HepG2 (cell line): ENCODE results near the gene RAB3D. TPM values are rescaled to one million over a fixed set of nuclear protein-coding genes. Genes with fewer than 3 reads are reported as not detected.

Experiments
- BCLAF1 ChIP-seq: fragments of 450-650 bp; IDR thresholded peaks from 2 replicates; pipeline ENCODE4 v1.6.1; 2017; ENCODE audit warnings: mild to moderate bottlenecking
- FOSL2 ChIP-seq: sonication (generic); formaldehyde crosslinking; IDR thresholded peaks from 2 replicates; pipeline ENCODE4 v1.4.0; 2020; ENCODE audit warnings: missing genetic modification reagents
- GFI1 ChIP-seq: sonication (generic); formaldehyde crosslinking; IDR thresholded peaks from 2 replicates; pipeline ENCODE4 v1.5.0; 2020; ENCODE audit warnings: missing genetic modification reagents, mild to moderate bottlenecking, borderline replicate concordance
- HDAC6 ChIP-seq: fragments of 200-600 bp; sonication (generic); IDR thresholded peaks from 2 replicates; pipeline ENCODE4 v1.7.0; 2017; ENCODE audit warnings: mild to moderate bottlenecking, antibody characterized with exemption, low read length, low read depth
- HNRNPL ChIP-seq: fragments of 200-400 bp; formaldehyde crosslinking; IDR thresholded peaks from 2 replicates; pipeline ENCODE4 v1.6.1; 2017; ENCODE audit warnings: mild to moderate bottlenecking, low read depth, low read length
- KLF15 ChIP-seq: sonication (generic); formaldehyde crosslinking; IDR thresholded peaks from 2 replicates; pipeline ENCODE4 v1.8.1; 2023; ENCODE audit warnings: borderline replicate concordance, mild to moderate bottlenecking, inconsistent platforms, missing genetic modification reagents, mixed read lengths
- NFYC ChIP-seq: IDR thresholded peaks from 2 replicates; pipeline ENCODE4 v1.6.1; 2016; ENCODE audit warnings: missing genetic modification reagents, missing compliant biosample characterization
- PREB ChIP-seq: sonication (generic); formaldehyde crosslinking; IDR thresholded peaks from 2 replicates; pipeline ENCODE4 v1.4.0; 2020; ENCODE audit warnings: missing genetic modification reagents
- SALL1 ChIP-seq: sonication (generic); formaldehyde crosslinking; IDR thresholded peaks from 2 replicates; pipeline ENCODE4 v1.8.0; 2022; ENCODE audit warnings: mild to moderate bottlenecking, missing genetic modification reagents
- TBX2 ChIP-seq: sonication (generic); formaldehyde crosslinking; IDR thresholded peaks from 2 replicates; pipeline ENCODE4 v1.5.0; 2020; ENCODE audit warnings: missing genetic modification reagents, mild to moderate bottlenecking, borderline replicate concordance
- TFDP1 ChIP-seq: IDR thresholded peaks from 2 replicates; pipeline ENCODE4 v1.6.1; 2016; ENCODE audit warnings: missing compliant biosample characterization, missing genetic modification reagents, borderline replicate concordance
- ZBTB37 ChIP-seq: sonication (generic); formaldehyde crosslinking; IDR thresholded peaks from 2 replicates; pipeline ENCODE4 v1.4.0; 2020; ENCODE audit warnings: mild to moderate bottlenecking, missing genetic modification reagents
- ZBTB44 ChIP-seq: sonication (generic); formaldehyde crosslinking; IDR thresholded peaks from 2 replicates; pipeline ENCODE4 v1.4.0; 2020; ENCODE audit warnings: missing genetic modification reagents
- ZC3H4 ChIP-seq: sonication (generic); formaldehyde crosslinking; IDR thresholded peaks from 2 replicates; pipeline ENCODE4 v1.4.0; 2020; ENCODE audit warnings: missing genetic modification reagents, borderline replicate concordance
- ZMYM3 ChIP-seq: sonication (generic); formaldehyde crosslinking; IDR thresholded peaks from 2 replicates; pipeline ENCODE4 v1.5.1; 2020; ENCODE audit warnings: mild to moderate bottlenecking, missing genetic modification reagents
- ZMYM4 ChIP-seq: sonication (generic); formaldehyde crosslinking; IDR thresholded peaks from 2 replicates; pipeline ENCODE4 v1.8.1; 2023; ENCODE audit warnings: mild to moderate bottlenecking, missing genetic modification reagents
- ZNF30 ChIP-seq: sonication (generic); formaldehyde crosslinking; IDR thresholded peaks from 2 replicates; pipeline ENCODE4 v1.5.0; 2020; ENCODE audit warnings: mild to moderate bottlenecking, missing genetic modification reagents
- ZNF562 ChIP-seq: sonication (generic); formaldehyde crosslinking; IDR thresholded peaks from 2 replicates; pipeline ENCODE4 v1.8.0; 2022; ENCODE audit warnings: missing genetic modification reagents, borderline replicate concordance
- ZNF766 ChIP-seq: sonication (generic); formaldehyde crosslinking; IDR thresholded peaks from 2 replicates; pipeline ENCODE4 v1.5.0; 2020; ENCODE audit warnings: missing genetic modification reagents, borderline replicate concordance
- ZNF768 ChIP-seq: sonication (generic); formaldehyde crosslinking; IDR thresholded peaks from 2 replicates; pipeline ENCODE4 v1.4.0; 2020; ENCODE audit warnings: missing genetic modification reagents
- polyA plus RNA-seq, 8 experiments: library from polyadenylated mRNA; depleted of rRNA in 3 of 8; stranded (reverse) in 7 of 8; unstranded in 1 of 8; fragments of >200 nt; fragmentation: Illumina TruSeq in 4 of 8; extraction: Trizol in 4 of 8; gene quantifications; 2 replicates each; pipeline versions ENCODE4 v1.2.1 to v1.2.3, GENCODE V29; 2011 to 2016; ENCODE audit warnings: low read depth in 4 of 8, missing spikeins in 1 of 8, mixed read lengths in 1 of 8; ENCODE audit not compliant: insufficient read depth in 1 of 8
- total RNA-seq, 5 experiments: library from RNA; depleted of rRNA; stranded (reverse); fragments of >200 nt; fragmentation: Illumina TruSeq; extraction: Trizol; gene quantifications; 2 replicates each; pipeline ENCODE4 v1.2.3, GENCODE V29; 2016; ENCODE audit warnings: low read depth in 1 of 5

The RAB3D gene
- total and polyA plus RNA-seq, 2 of the 13 experiments (the other 11 are each of a cell fraction or from before 2014, with no cell fraction given): 2.0 to 16.1 TPM

- TF ChIP-seq PREB (CRISPR knock-in tag) (no peak), NFYC (peak; percentile 88), ZMYM4 (CRISPR knock-in tag) (peak; percentile 70; the same call in 1 of the 2 replicates), ZC3H4 (CRISPR knock-in tag) (peak; percentile 45; the same call in 1 of the 2 replicates), KLF15 (peak; percentile 66; the same call in 1 of the 2 replicates), TFDP1 (CRISPR knock-in tag) (peak; percentile 59; the same call in 1 of the 2 replicates), TBX2 (CRISPR knock-in tag) (peak; percentile 56; the same call in 1 of the 2 replicates), ZNF766 (CRISPR knock-in tag) (no peak), FOSL2 (CRISPR knock-in tag) (peak; percentile 44; the same call in 1 of the 2 replicates), ZBTB37 (no peak), HNRNPL (0 out of 2 replicates have a peak, but pooled peaks have one; percentile 44), ZNF30 (CRISPR knock-in tag) (no peak), ZNF768 (CRISPR knock-in tag) (peak; percentile 68; the same call in 1 of the 2 replicates), GFI1 (CRISPR knock-in tag) (peak; percentile 10; the same call in 1 of the 2 replicates), HDAC6 (no peak), SALL1 (peak; percentile 86), ZBTB44 (CRISPR knock-in tag) (no peak), BCLAF1 (no peak), ZNF562 (CRISPR knock-in tag) (no peak), ZMYM3 (peak; percentile 37; the same call in 1 of the 2 replicates)
Observed at GRCh38 chr19:11374433-11375142, 35.1 kb upstream of the RAB3D start, which contains the start of gene SWSAP1 (continued).
